Measurements from ENCODE around the gene ACOT2.

GRCh38 chr14:73606271-73606670, 37.3 kb downstream of the ACOT2 start:
- no peak for TF ChIP-seq RAD21 (IDR thresholded peaks at IDR 0.05; ENCODE audit: low read depth)
- TF ChIP-seq CEBPB (IDR thresholded peaks at IDR 0.05): no peak
- TF ChIP-seq MAX (IDR thresholded peaks at IDR 0.05): no peak
- TF ChIP-seq YY1 (IDR thresholded peaks at IDR 0.05; ENCODE audit: low read depth): no peak
